ENCODE measurements around the gene ACTMAP. TPM values are rescaled to one million over a fixed set of nuclear protein-coding genes. Genes with fewer than 3 reads are reported as not detected.

The ACTMAP gene
- total and polyA plus RNA-seq, 2 of the 8 experiments (the other 6 are each of a cell fraction or from before 2014, with no cell fraction given), result 24.1 to 26.5 TPM

DNA sequence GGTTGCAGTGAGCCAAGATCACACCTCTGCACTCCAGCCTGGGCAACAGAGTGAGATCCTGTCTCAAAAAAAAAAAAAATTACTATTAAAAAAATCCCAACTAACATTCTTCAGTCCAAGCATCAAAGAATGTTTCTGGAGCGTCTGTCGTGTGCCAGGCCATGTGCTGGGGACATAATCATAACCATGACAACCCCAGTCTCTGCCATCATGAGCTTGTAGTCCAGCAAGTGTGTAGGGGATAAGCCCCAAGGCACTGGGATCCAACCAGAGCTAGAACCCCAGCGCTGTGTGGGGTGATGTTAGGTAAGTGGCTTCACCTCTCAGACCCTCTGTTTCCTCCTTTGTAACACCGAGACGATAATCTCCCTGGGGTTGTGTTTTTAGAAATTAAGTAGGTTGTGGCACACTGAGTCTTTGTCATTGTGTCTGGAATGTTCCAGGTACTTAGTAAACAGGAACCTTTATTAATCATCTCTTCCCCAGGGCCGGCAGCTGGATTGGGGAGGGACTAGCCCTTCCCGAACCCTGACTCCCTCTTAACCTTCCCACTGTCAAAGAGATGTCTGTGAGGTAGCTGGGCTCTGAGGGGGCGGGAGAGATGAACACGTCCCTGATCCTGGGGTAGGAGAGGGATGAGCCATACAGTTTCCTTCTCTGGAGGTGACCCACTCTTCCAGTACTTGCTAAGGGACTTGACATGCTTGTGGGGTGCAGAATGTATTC lies 28.2 kb downstream of the ACTMAP start (continued):
- TF ChIP-seq EZH2 (IDR thresholded peaks at IDR 0.05; ENCODE audit: low read depth, low read length, severe bottlenecking), result no peak

Measured in H1 (cell line).